ENCODE data around the gene APBB2. TPM values are rescaled to one million over a fixed set of nuclear protein-coding genes. Genes with fewer than 3 reads are reported as not detected.

Gene APBB2
- polyA plus RNA-seq, 3 donors, result 0.15 to 0.33 TPM; not detected in 1

DNA sequence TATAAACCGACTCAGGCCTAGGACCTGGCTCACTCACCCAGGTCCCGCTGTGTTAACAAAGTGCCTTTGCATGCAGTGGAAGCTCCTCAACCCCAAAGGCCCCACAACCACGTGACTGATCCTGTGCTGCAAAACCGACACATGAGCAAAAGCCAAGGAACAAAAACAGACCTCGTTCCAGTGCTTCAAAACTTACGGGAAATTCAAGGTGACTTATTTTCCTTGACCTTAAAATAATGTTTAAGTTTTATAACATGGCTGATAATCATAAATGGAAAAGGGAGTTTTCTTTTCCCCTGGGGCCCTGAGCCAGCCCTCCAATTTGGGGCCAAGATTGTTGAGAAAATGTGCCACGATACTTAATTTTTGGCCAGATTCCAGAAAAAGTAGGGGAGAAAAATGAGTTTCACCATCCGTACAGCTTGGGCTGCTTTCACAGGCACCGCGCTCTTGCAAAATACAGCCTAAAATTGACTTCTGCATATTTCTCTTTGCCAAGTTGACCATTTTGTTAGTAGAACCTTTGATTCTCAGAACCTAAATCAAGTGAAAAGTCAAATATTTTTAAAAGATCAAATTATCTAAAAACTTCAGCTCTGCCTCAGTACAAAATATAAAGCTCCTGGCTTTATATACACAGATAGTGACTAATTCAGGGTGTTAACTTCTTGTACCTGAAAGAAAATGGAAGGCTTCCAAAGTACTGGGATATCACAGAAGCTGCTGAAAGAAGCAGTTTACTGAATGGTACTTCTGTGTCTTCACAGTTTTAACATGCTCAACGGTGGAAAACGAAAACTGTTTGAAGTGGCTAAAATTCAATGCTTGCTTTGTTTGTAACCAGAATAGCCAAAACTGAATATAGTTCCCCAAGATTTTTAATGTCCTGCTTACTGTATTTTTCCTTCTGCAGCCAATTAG, 93.8 kb downstream of the APBB2 start:
- no peaks in the 10 kb centered on the region for H3K27me3 ChIP-seq (ENCODE audit: control insufficient read depth in 2 of 2, insufficient read depth in 2 of 2, low read length in 2 of 2)
- no peaks in the 10 kb centered on the region for H4K20me1 ChIP-seq (ENCODE audit: insufficient read depth, low read length)
- WGBS (ENCODE audit: insufficient coverage), result 77% methylated on average over 6 of the region's 12 CpGs
- H3K9me3 ChIP-seq (replicated peaks in 1 of 2; ENCODE audit: control insufficient read depth in 1 of 2, insufficient read depth in 1 of 2, low read length in 2 of 2), result no peaks in the 10 kb centered on the region
- H3K27ac ChIP-seq (ENCODE audit: low read depth in 1 of 2, low read length in 2 of 2), result no peak overlapping the region
- peaks cover 5 to 7% of the 10 kb centered on the region in 2 donors for H3K4me1 ChIP-seq (ENCODE audit: control insufficient read depth in 1 of 2, insufficient read depth in 2 of 2, low read length in 2 of 2)
- H3K4me2 ChIP-seq (replicated peaks; ENCODE audit: extremely low read depth, low read length, poor library complexity, severe bottlenecking), result no peak overlapping the region
- Mint-ChIP-seq H3K36me3 (no peaks in the 10 kb centered on the region), H3K4me3 (peak overlapping the region in 1 of 2 donors; percentile 27), H3K27me3 (ENCODE audit: low read depth in 3 of 3) (peaks cover 0 to 2% (median 0%) of the 10 kb centered on the region in 3 donors), H3K4me1 (peaks cover 14% of the 10 kb centered on the region), H3K27ac (peak overlapping the region in 2 of 7 donors; percentile 32 to 79), H3K9me3 (peaks cover 0 to 3% (median under 1%) of the 10 kb centered on the region in 7 donors)
- H2AFZ ChIP-seq (ENCODE audit: insufficient read depth, low read depth, low read length, poor library complexity, severe bottlenecking), result no peak overlapping the region
- intact Hi-C loops (cut with micrococcal nuclease), result no loop called here
- H3K36me3 ChIP-seq (replicated peaks in 1 of 2; ENCODE audit: control insufficient read depth in 1 of 2, insufficient read depth in 2 of 2, low read length in 2 of 2), result no peaks in the 10 kb centered on the region
- no peak overlapping the region for H3K4me3 ChIP-seq (replicated peaks in 1 of 3; ENCODE audit: low read depth in 2 of 3, low read length in 3 of 3)
- DNase-seq, result peak in 1 of 3 donors; percentile 12
- TF ChIP-seq, protein P1, sequence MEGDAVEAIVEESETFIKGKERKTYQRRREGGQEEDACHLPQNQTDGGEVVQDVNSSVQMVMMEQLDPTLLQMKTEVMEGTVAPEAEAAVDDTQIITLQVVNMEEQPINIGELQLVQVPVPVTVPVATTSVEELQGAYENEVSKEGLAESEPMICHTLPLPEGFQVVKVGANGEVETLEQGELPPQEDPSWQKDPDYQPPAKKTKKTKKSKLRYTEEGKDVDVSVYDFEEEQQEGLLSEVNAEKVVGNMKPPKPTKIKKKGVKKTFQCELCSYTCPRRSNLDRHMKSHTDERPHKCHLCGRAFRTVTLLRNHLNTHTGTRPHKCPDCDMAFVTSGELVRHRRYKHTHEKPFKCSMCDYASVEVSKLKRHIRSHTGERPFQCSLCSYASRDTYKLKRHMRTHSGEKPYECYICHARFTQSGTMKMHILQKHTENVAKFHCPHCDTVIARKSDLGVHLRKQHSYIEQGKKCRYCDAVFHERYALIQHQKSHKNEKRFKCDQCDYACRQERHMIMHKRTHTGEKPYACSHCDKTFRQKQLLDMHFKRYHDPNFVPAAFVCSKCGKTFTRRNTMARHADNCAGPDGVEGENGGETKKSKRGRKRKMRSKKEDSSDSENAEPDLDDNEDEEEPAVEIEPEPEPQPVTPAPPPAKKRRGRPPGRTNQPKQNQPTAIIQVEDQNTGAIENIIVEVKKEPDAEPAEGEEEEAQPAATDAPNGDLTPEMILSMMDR (IDR thresholded peaks at IDR 0.05), result no peak
- no peak overlapping the region for H3K9ac ChIP-seq (ENCODE audit: insufficient read depth, low read length, poor library complexity, severe bottlenecking)
- H3K79me2 ChIP-seq (ENCODE audit: insufficient read depth, low read length), result no peaks in the 10 kb centered on the region

DNA sequence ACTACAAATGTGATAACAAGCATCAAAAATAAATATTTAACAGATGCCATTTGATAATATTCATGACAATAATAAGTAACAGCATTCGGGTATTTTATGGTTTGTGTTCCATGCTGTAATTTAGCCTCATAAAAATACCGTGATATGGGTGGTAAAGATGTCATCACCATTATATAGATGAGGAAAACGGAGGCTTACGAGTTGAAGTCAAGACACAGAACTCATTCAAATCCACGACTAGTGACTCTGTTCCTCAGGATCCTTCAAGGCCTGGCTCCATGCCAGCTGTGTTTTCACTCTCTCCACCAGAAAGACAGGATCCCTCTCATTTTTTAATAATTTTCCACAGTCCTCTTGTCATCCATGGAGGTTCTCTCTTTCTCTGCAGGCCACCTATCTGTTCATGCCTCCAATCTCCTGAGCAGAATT, 94.5 kb downstream of the APBB2 start:
- Histone ChIP-seq H3K79me2 (ENCODE audit: insufficient read depth, low read length) (no peaks in the 10 kb centered on the region), H3K4me3 (replicated peaks in 1 of 3; ENCODE audit: low read depth in 2 of 3, low read length in 3 of 3) (no peak overlapping the region)
- WGBS (ENCODE audit: insufficient coverage), result 50% methylated on average over 1 of the region's 5 CpGs

More for the DNA sequence above, 94.5 kb downstream of the APBB2 start:
- H3K4me1 Mint-ChIP-seq, result peaks cover 14% of the 10 kb centered on the region
- H3K4me3 Mint-ChIP-seq, result no peak overlapping the region
- H3K9me3 Mint-ChIP-seq, result peaks cover 0 to 6% (median 3%) of the 10 kb centered on the region in 7 donors
- H3K27me3 Mint-ChIP-seq (ENCODE audit: low read depth in 3 of 3), result peaks cover 0 to 2% (median 0%) of the 10 kb centered on the region in 3 donors
- Histone ChIP-seq H2AFZ (ENCODE audit: insufficient read depth, low read depth, low read length, poor library complexity, severe bottlenecking) (no peak overlapping the region), H3K9me3 (replicated peaks in 1 of 2; ENCODE audit: control insufficient read depth in 1 of 2, insufficient read depth in 1 of 2, low read length in 2 of 2) (no peaks in the 10 kb centered on the region), H3K27ac (ENCODE audit: low read depth in 1 of 2, low read length in 2 of 2) (no peak overlapping the region), H3K4me1 (ENCODE audit: control insufficient read depth in 1 of 2, insufficient read depth in 2 of 2, low read length in 2 of 2) (peaks cover 5 to 7% of the 10 kb centered on the region in 2 donors), H3K4me2 (replicated peaks; ENCODE audit: extremely low read depth, low read length, poor library complexity, severe bottlenecking) (no peak overlapping the region), H3K36me3 (replicated peaks in 1 of 2; ENCODE audit: control insufficient read depth in 1 of 2, insufficient read depth in 2 of 2, low read length in 2 of 2) (no peaks in the 10 kb centered on the region), H4K20me1 (ENCODE audit: insufficient read depth, low read length) (no peaks in the 10 kb centered on the region), H3K9ac (ENCODE audit: insufficient read depth, low read length, poor library complexity, severe bottlenecking) (no peak overlapping the region), H3K27me3 (ENCODE audit: control insufficient read depth in 2 of 2, insufficient read depth in 2 of 2, low read length in 2 of 2) (no peaks in the 10 kb centered on the region)
- TF ChIP-seq, protein P1 (IDR thresholded peaks at IDR 0.05), result no peak
- intact Hi-C loops (cut with micrococcal nuclease), result no loop called here
- DNase-seq, result no peak
- no peaks in the 10 kb centered on the region for H3K36me3 Mint-ChIP-seq
- H3K27ac Mint-ChIP-seq, result peak overlapping the region in 1 of 7 donors; percentile 79
